ENCODE data around the gene FOXRED1. TPM values are rescaled to one million over a fixed set of nuclear protein-coding genes. Genes with fewer than 3 reads are reported as not detected.

FOXRED1 gene
- total RNA-seq, 4 donors from 2014 or later = 7.0 to 17.5 (median 14.0) TPM

DNA sequence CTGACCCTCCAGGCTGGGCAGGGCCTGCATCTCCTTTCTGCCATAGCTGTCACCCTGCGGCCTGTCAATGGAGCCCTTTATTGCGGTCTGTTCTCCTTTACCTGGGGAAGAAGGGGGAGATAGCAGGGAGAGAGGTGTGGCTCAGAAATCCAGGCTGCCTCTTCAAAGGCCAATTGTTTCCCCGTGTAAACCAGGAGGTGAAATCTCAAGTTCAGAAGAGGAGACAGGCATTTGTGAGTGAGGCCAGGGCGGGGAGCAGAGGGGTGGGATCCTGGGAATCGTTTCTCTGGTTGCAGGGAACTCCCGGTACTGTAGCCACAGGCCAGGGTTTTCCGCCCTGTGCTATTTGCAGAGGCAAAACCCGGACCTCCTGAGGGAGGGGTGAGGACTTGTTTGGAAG is 44.0 kb downstream of the FOXRED1 start:
- intact Hi-C loops (cut with DNase I; ENCODE audit: low total_unique reads) = no loop called here
- no peak for DNase-seq (ENCODE audit: low spot score in 2 of 2)
- TF ChIP-seq, protein P1, sequence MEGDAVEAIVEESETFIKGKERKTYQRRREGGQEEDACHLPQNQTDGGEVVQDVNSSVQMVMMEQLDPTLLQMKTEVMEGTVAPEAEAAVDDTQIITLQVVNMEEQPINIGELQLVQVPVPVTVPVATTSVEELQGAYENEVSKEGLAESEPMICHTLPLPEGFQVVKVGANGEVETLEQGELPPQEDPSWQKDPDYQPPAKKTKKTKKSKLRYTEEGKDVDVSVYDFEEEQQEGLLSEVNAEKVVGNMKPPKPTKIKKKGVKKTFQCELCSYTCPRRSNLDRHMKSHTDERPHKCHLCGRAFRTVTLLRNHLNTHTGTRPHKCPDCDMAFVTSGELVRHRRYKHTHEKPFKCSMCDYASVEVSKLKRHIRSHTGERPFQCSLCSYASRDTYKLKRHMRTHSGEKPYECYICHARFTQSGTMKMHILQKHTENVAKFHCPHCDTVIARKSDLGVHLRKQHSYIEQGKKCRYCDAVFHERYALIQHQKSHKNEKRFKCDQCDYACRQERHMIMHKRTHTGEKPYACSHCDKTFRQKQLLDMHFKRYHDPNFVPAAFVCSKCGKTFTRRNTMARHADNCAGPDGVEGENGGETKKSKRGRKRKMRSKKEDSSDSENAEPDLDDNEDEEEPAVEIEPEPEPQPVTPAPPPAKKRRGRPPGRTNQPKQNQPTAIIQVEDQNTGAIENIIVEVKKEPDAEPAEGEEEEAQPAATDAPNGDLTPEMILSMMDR (IDR thresholded peaks at IDR 0.05) = no peak
- no peak for TF ChIP-seq POLR2A (IDR thresholded peaks at IDR 0.05)
- 38 to 56% methylated on average over 8 of the region's 8 CpGs for WGBS, 2 donors
- no peak overlapping the region for H3K4me3 ChIP-seq (ENCODE audit: low read depth, poor library complexity, severe bottlenecking)

DNA sequence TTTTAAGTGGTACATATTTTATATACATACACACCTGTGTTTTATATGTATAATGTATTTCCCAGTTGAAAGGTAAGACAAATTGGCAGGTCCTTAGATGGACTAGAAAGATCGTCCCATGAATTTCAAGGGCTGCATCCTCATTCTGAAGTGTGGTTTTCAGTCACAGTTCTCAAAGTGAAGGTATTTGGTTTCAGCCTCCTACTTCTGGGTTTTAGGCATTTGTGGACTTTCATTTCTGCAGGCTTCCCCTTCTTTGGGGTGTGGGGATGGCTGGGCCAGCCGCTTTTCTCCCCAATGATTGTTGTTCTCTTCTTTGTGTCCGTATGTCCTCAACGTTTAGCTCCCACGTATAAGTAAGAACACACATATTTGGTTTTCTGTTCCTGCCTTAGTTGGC is 44.9 kb downstream of the FOXRED1 start:
- H3K4me3 ChIP-seq (ENCODE audit: low read depth, poor library complexity, severe bottlenecking) = no peak overlapping the region
- TF ChIP-seq, protein P1 (IDR thresholded peaks at IDR 0.05) = no peak
- no peak for TF ChIP-seq POLR2A (IDR thresholded peaks at IDR 0.05)
- intact Hi-C loops (cut with DNase I; ENCODE audit: low total_unique reads) = no loop called here
- WGBS, 2 donors = 89 to 92% methylated on average over 5 of the region's 5 CpGs
- DNase-seq (ENCODE audit: low spot score in 2 of 2) = no peak

DNA sequence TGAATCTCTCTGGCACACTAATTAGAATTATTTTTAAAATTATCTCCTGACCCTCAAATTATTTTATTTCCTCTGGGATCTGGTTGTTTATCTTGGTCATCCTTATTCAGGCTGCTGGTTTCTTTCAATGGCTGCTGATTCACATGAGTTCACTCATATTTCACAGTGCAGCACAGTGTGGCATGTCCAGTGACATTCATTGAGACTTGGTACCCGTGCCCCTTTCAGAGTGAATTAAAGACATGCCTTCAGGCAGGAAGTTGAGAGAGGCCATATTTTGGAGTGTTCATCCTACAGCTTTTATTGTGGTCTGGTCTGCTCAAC is 48.4 kb downstream of the FOXRED1 start:
- DNase-seq (ENCODE audit: low spot score in 2 of 2) = no peak
- TF ChIP-seq, protein P1 (IDR thresholded peaks at IDR 0.05) = no peak
- no peak for TF ChIP-seq POLR2A (IDR thresholded peaks at IDR 0.05)
- WGBS, 2 donors = 13 to 28% methylated on average over 1 of the region's 1 CpG
- no peak overlapping the region for H3K4me3 ChIP-seq (ENCODE audit: low read depth, poor library complexity, severe bottlenecking)
- intact Hi-C loops (cut with DNase I; ENCODE audit: low total_unique reads) = no loop called here

DNA sequence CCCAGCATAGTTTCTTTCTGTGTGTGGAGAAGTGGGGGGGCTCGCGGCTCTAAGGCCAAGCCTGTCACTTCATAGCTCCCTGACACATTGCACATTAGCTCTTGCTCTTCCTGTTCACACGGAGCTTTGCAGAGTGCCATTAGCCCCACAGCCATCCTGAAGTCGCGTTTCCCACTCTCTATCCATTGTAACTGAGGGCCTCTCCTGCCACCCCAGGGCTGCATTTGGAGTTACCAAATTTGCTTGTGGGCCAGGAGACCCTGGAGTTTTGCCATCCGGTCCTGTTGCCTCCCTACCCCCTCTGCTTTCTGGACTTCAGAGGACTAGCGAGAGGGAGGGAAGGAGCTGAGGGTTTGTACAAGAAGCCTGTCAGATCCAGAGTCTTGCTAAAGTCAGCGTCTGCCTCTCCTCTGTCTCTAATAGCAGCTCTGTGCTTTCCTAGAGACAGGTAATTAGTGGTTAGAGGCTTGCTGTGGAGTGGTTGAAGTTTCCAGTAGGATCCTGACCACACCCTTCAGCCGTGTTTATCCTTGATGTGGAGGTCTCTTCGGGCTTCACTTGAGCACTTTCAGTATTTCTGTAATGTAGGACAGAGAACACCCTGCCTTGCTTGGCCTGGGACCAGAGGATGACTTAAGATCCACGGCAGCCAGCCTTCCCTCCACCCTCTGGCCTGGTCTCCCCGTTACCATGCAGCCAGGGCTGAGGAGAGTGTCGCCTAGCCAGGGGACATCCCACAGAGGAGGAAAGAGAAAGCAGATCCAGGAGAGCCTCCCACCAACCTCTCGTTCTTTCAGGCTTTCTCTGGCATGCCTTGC is 49.0 kb downstream of the FOXRED1 start:
- intact Hi-C loops (cut with DNase I; ENCODE audit: low total_unique reads) = no loop called here
- TF ChIP-seq, protein P1 (IDR thresholded peaks at IDR 0.05) = no peak
- TF ChIP-seq POLR2A (IDR thresholded peaks at IDR 0.05) = no peak
- 12 to 15% methylated on average over 14 of the region's 14 CpGs for WGBS, 2 donors
- no peak overlapping the region for H3K4me3 ChIP-seq (ENCODE audit: low read depth, poor library complexity, severe bottlenecking)
- peak; percentile 76 to 95 for DNase-seq (ENCODE audit: low spot score in 2 of 2)

DNA sequence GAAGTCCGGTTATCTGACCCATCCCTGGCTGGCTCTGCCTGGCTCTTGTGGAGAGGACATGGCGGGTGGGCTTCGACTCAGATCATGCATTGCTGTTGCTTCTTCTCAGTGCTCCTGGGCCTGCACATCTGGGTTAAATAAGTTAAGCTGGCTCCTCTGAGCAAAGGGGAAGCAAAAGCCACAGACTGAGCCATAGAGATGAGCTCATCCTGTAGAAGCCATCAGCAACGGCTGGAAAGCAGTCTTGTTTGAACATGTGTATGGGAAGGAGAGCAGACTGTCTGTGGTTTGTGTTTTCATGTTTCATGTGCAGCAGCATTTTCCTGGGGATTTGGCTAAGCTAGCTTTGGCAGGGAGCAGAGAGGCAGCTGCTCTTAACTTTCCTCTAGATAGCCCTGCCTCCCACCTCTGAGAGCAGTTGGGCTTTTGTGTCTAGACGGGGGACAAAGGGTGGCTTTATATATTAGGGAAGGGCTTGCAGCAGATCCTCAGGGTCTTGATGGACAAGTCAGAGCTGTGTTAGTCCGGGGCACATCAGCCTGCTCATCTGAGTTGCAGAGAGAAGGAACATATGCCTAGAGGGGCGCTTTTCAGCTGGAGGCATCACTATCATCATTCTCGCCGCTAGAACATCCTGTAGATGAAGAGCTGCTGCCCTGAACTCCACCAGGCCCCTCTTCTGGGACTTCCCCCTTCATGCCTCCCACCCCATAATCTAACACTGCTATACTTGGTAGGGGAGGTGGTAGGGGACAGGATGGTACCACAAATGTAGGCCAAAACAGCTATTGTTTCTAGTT is 49.8 kb downstream of the FOXRED1 start:
- intact Hi-C loops (cut with DNase I; ENCODE audit: low total_unique reads) = no loop called here
- H3K4me3 ChIP-seq (ENCODE audit: low read depth, poor library complexity, severe bottlenecking) = no peak overlapping the region
- 14 to 21% methylated on average over 7 to 9 of the region's 9 CpGs for WGBS, 2 donors
- peak in 1 of 2 donors; percentile 68 for DNase-seq (ENCODE audit: low spot score in 2 of 2)
- no peak for TF ChIP-seq POLR2A (IDR thresholded peaks at IDR 0.05)
- TF ChIP-seq, protein P1 (IDR thresholded peaks at IDR 0.05) = no peak

All from lower leg skin (tissue), 4 donors.